BLaER1 (cell line): ENCODE data around the gene MAGEB10.
"Not testable (repeated sequence)": the region's sequence is repeated elsewhere in the genome, so short reads cannot be mapped to it uniquely, and the experiment has no call there.

ENCODE experiments used
- H3K27ac ChIP-seq: shearing (Covaris generic); formaldehyde crosslinking; 2 replicates; pipeline ENCODE4 v1.8.1; 2022
- H3K27me3 ChIP-seq: shearing (Covaris generic); formaldehyde crosslinking; 2 replicates; pipeline ENCODE4 v1.8.1; 2022
- H3K36me3 ChIP-seq: shearing (Covaris generic); formaldehyde crosslinking; 2 replicates; pipeline ENCODE4 v1.8.1; 2022
- H3K4me1 ChIP-seq: shearing (Covaris generic); formaldehyde crosslinking; 2 replicates; pipeline ENCODE4 v1.8.1; 2022
- H3K4me2 ChIP-seq: shearing (Covaris generic); formaldehyde crosslinking; 2 replicates; pipeline ENCODE4 v1.8.1; 2022
- H3K4me3 ChIP-seq: shearing (Covaris generic); formaldehyde crosslinking; 2 replicates; pipeline ENCODE4 v1.8.1; 2022
- H3K9ac ChIP-seq: shearing (Covaris generic); formaldehyde crosslinking; 2 replicates; pipeline ENCODE4 v1.8.1; 2022
- H3K9me3 ChIP-seq: shearing (Covaris generic); formaldehyde crosslinking; 2 replicates; pipeline ENCODE4 v1.8.1; 2022
- H4K20me1 ChIP-seq: shearing (Covaris generic); formaldehyde crosslinking; 2 replicates; pipeline ENCODE4 v1.8.1; 2022
- Cebpa-rat ChIP-seq: shearing (Covaris generic); IDR thresholded peaks from 2 replicates; pipeline ENCODE4 v1.8.1; 2022

MAGEB10 gene, protein sequence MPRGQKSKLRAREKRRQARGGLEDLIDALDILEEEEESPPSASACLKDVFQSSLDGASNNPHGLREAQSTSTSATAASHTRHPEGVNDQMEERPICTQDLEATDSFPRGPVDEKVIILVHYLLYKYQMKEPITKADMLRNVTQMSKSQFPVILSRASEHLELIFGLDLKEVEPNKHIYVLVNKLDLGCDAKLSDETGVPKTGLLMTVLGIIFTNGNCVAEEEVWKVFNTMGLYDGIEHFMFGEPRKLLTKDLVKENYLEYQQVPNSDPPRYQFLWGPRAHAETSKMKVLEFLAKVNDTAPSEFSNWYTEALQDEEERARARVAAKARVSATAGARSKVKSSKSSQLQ

DNA sequence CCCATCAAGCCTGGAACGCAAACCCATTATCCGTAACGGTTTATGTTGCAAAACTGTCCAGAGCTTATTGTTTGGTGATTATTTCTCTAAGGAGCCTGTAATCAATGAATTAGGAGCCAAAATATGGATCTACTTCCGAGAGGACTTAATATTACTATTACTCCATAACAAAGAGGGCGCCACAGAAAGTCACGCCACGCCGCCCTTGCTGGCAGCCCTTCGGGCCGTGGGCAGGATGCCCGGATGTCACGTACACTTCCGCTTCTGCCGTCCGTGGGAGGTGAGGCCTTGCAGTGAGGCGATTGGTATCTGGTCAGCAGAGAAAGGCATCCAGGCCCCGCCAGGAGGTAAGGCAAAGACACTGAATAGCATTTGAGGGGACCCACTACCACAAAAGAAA lies at the start of gene MAGEB10:
Gene MAGEB10 (plus strand): TSS at position 301 of the 400 bp plus-strand sequence. CDS start 13,317 bp downstream, outside the sequence.
- Histone ChIP-seq H3K4me3 (no peak within 1 kb of the TSS), H4K20me1 (no peaks in the 10 kb centered on the region; the same call in 1 of the 2 replicates), H3K27ac (no peak within 1 kb of the TSS), H3K9me3 (peaks cover 18% of the 10 kb centered on the region), H3K27me3 (peaks cover 41% of the 10 kb centered on the region), H3K4me2 (no peak within 1 kb of the TSS), H3K4me1 (no peaks in the 10 kb centered on the region), H3K9ac (no peak within 1 kb of the TSS), H3K36me3 (no peaks in the 10 kb centered on the region)
- TF ChIP-seq Cebpa-rat, result no peak

DNA sequence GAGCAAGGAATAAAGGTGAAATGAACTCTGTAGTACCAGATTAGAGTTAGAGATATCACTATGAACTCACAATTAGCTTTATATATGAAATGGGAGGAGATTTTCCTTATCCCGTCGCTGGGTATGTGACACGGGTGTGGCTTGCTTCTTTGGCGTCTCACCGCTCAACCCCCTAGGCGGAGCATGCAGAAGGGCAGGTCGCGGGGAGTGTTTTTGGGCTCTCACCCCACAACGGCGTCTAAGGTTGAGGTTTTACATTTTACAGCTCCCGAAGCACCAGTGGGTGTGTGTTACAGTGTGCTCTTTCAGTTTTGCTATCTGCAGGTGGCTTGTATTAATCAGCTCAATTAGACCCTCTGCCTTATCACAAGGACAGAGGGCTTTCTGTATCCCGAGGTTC lies 42.1 kb upstream of the MAGEB10 start:
- H3K9me3 ChIP-seq, result no peaks in the 10 kb centered on the region; the same call in 1 of the 2 replicates
- no peaks in the 10 kb centered on the region; the same call in 1 of the 2 replicates for H4K20me1 ChIP-seq
- H3K4me3 ChIP-seq, result no peak overlapping the region
- peaks cover 56% of the 10 kb centered on the region for H3K27me3 ChIP-seq
- H3K27ac ChIP-seq, result no peak overlapping the region
- H3K9ac ChIP-seq, result no peak overlapping the region
- no peak for TF ChIP-seq Cebpa-rat
- H3K4me2 ChIP-seq, result no peak overlapping the region
- H3K4me1 ChIP-seq, result no peaks in the 10 kb centered on the region
- no peaks in the 10 kb centered on the region for H3K36me3 ChIP-seq

DNA sequence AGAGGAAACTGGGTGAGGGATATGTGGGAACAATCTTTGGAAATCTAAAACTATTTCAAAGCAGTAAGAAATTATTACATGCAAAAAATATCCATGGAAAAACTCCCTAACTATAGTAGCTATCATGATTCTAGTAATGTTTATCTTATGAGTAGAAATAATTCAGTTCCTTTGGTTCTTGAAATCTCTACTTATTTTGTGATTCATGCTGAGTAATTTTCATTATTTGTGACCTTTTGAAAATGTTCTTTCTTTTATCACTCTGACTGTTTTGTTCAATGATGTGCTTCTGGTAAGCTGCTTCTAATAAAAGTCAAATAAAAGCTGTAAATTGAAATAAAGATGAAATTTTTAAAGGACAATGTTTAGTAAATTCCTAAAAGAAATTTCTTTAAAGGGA lies 40.4 kb upstream of the MAGEB10 start:
- H3K4me3 ChIP-seq, result no peak overlapping the region
- no peaks in the 10 kb centered on the region for H3K36me3 ChIP-seq
- H3K9me3 ChIP-seq, result no peaks in the 10 kb centered on the region; the same call in 1 of the 2 replicates
- no peak overlapping the region for H3K4me2 ChIP-seq
- no peak overlapping the region for H3K27ac ChIP-seq
- H3K9ac ChIP-seq, result no peak overlapping the region
- H4K20me1 ChIP-seq, result no peaks in the 10 kb centered on the region; the same call in 1 of the 2 replicates
- no peak for TF ChIP-seq Cebpa-rat
- H3K27me3 ChIP-seq, result peaks cover 69% of the 10 kb centered on the region
- H3K4me1 ChIP-seq, result no peaks in the 10 kb centered on the region

DNA sequence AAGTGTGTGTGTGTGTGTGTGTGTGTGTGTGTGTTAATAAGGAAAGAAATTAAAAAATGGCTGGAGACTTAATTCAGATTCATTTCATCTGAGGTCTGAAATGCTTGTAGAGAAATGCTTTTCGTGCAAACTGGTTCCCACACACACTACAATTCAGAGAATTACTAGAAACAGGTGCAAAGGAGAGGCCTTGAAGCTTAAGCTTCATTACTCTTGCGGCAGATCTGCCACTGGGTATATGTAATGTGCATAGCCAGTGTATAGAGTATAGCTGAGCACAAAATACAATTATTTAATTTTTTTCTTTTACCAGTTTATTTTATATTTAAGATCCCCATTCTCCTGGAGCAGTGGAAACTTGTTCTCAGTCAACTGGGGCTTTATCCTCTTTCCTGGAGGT lies 31.8 kb upstream of the MAGEB10 start:
- Histone ChIP-seq H3K36me3 (no peaks in the 10 kb centered on the region), H3K27ac (no peak overlapping the region), H3K4me1 (no peaks in the 10 kb centered on the region), H3K27me3 (peaks cover 86% of the 10 kb centered on the region), H3K9ac (no peak overlapping the region), H3K9me3 (no peaks in the 10 kb centered on the region), H3K4me3 (no peak overlapping the region), H3K4me2 (no peak overlapping the region), H4K20me1 (no peaks in the 10 kb centered on the region)
- no peak for TF ChIP-seq Cebpa-rat

DNA sequence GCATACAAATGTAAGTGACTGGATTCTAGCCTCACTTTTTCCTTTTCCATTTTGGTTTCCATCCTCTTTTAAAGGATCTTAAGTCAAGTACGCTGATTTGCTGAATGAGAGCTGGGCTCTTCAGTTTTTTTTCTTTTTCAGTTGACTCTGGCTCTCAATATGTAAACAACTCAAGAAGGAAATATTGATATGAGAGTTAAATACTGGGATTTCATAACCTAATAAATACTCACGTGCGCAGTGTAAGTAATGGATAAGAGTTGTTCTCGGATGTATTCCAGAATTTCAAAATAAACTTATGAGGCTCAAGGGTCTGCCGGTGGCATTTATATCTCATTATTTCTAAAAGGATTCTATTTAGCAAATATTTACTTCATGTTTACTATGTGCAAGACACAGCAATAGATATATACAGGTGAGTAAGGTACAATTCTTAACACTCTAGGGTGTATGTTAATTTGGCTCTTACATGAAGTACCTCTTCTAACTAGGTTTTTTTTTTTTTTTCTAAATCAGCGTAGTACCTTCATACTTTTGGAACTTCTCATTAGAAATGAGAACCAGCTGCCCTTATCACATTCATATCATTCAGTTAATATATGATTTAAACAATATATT lies 11.0 kb upstream of the MAGEB10 start:
- H3K4me1 ChIP-seq, result no peaks in the 10 kb centered on the region
- no peaks in the 10 kb centered on the region for H3K9me3 ChIP-seq
- H3K36me3 ChIP-seq, result no peaks in the 10 kb centered on the region
- no peak overlapping the region for H3K4me3 ChIP-seq
- H3K9ac ChIP-seq, result no peak overlapping the region
- H3K27ac ChIP-seq, result no peak overlapping the region
- H3K27me3 ChIP-seq, result peaks cover 41% of the 10 kb centered on the region
- no peak overlapping the region for H3K4me2 ChIP-seq
- TF ChIP-seq Cebpa-rat, result no peak
- no peaks in the 10 kb centered on the region for H4K20me1 ChIP-seq

DNA sequence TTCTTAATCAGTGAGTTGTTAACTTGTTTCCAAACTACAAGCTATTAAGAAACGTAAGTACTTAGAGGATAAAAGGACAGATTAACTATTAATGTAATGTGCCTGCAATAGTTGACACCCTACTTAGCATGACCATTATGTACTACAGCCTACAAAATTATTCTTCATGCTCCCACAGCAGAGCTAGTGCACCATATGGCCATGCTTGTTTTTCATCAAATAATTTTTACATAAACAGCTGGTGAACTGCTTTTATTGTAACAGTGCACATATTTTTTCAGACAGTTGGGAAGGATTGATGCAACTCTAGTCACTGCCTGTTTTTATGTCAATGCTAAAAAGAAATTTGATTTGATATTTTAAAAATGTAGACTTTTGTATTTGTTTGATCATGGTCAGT lies 10.2 kb upstream of the MAGEB10 start:
- no peak for TF ChIP-seq Cebpa-rat
- H3K27ac ChIP-seq, result no peak overlapping the region
- no peak overlapping the region for H3K9ac ChIP-seq
- H3K36me3 ChIP-seq, result no peaks in the 10 kb centered on the region
- no peaks in the 10 kb centered on the region for H3K9me3 ChIP-seq
- H3K4me1 ChIP-seq, result no peaks in the 10 kb centered on the region
- no peaks in the 10 kb centered on the region for H4K20me1 ChIP-seq
- H3K4me3 ChIP-seq, result no peak overlapping the region
- H3K27me3 ChIP-seq, result peaks cover 35% of the 10 kb centered on the region
- no peak overlapping the region for H3K4me2 ChIP-seq

DNA sequence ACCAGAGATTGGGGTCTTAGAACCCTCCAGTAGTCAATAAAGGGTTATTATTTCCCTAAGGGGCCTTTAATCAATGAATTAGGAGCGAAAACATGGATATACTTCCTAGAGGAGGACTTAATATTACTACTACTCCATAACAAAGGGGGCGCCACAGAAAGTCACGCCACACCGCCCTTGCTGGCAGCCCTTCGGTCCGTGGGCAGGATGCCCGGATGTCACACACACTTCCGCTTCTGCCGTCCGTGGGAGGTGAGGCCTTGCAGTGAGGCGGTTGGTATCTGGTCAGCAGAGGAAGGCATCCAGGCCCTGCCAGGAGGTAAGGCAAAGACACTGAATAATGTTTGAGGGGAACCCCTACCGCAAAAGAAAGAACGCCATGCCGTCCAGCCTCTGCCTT lies 436 bp downstream of the MAGEB10 start:
- no peak overlapping the region for H3K4me3 ChIP-seq
- H3K27me3 ChIP-seq, result peaks cover 38% of the 10 kb centered on the region
- no peaks in the 10 kb centered on the region for H3K4me1 ChIP-seq
- H3K9me3 ChIP-seq, result peaks cover 18% of the 10 kb centered on the region
- no peaks in the 10 kb centered on the region; the same call in 1 of the 2 replicates for H4K20me1 ChIP-seq
- H3K9ac ChIP-seq, result no peak overlapping the region
- TF ChIP-seq Cebpa-rat, result no peak
- H3K27ac ChIP-seq, result no peak overlapping the region
- no peak overlapping the region for H3K4me2 ChIP-seq
- H3K36me3 ChIP-seq, result no peaks in the 10 kb centered on the region

DNA sequence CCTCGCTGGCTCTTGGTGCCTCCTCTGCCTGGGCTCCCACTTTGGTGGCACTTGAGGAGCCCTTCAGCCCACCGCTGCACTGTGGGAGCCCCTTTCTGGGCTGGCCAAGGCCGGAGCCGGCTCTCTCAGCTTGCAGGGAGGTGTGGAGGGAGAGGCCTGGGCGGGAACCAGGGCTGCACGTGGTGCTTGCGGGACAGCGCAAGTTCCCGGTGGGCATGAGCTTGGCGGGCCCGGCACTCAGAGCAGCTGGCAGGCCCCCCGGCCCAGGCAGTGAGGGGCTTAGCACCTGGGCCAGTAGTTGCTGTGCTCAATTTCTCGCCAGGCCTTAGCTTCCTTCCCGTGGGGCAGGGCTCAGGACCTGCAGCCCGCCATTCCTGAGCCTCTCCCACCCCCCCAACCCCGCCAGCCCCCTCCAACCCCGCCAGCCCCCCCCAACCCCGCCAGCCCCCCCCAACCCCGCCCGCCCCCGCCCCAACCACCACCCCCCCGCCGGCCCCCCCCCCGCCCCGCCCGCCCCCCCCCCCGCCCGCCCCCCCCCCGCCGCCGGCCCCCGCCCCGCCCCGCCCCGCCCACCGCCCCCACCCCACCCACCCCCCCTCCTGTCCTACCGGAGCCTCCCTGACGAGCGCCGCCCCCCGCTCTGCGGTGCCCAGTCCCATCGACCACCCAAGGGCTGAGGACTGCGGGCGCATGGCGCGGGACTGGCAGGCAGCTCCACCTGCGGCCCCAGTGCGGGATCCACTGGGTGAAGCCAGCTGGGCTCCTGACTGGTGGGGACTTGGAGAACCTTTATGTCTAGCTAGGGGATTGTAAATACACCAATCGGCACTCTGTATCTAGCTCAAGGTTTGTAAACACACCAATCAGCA lies 1.4 kb downstream of the MAGEB10 start:
- H3K4me1 ChIP-seq, H3K9ac ChIP-seq, H3K4me3 ChIP-seq, H3K27ac ChIP-seq, H4K20me1 ChIP-seq, H3K4me2 ChIP-seq, H3K36me3 ChIP-seq: not testable (repeated sequence)
- peaks cover 18% of the 10 kb centered on the region for H3K9me3 ChIP-seq
- peaks cover 40% of the 10 kb centered on the region for H3K27me3 ChIP-seq

DNA sequence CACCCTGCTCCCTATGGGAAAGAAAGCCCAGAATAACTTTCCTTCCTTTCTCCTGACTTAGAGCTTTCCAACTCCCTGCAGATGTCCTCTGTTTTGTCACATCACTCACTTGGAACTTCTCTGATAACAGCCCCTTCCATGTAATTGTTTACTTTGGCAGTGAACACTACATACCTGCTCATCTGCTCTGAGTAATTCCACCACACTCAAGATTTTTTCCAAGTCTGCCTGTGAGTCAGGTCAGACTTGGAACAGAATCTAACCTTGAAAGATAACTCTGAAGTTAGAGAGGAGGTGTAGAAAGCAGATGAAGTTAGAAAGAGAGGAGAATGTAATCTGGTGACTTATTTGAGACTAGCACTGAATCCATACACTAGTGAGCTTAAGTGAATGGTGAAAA lies 7.4 kb downstream of the MAGEB10 start:
- Histone ChIP-seq H3K9me3 (no peaks in the 10 kb centered on the region; the same call in 1 of the 2 replicates), H3K27ac (no peak overlapping the region), H3K27me3 (peaks cover 90% of the 10 kb centered on the region), H3K4me1 (no peaks in the 10 kb centered on the region), H3K4me3 (no peak overlapping the region), H3K4me2 (no peak overlapping the region), H3K36me3 (no peaks in the 10 kb centered on the region), H4K20me1 (no peaks in the 10 kb centered on the region; the same call in 1 of the 2 replicates), H3K9ac (no peak overlapping the region)
- no peak for TF ChIP-seq Cebpa-rat

DNA sequence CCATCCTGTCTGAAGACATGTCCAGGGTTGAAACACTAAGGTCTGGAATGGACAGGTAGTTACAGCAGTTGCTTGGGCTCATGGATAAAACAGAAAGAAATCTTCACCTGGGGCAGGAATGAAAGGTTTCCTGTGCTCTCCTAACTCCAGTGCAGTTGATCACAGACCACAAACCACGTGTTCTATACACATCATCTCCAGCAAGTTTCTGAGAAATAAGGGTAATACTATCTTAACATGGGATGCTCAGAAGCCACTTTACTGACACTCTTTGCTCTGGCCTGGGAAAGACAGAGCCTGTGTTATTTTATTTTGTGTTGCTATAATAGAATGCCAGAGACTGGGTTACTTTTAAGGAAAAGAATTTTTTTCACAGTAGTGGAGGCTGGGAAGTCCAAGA lies 16.0 kb downstream of the MAGEB10 start:
- peaks cover 94% of the 10 kb centered on the region for H3K27me3 ChIP-seq
- H3K36me3 ChIP-seq, result no peaks in the 10 kb centered on the region
- H3K4me3 ChIP-seq, result no peak overlapping the region
- TF ChIP-seq Cebpa-rat, result no peak
- H4K20me1 ChIP-seq, result no peaks in the 10 kb centered on the region
- no peaks in the 10 kb centered on the region for H3K9me3 ChIP-seq
- H3K9ac ChIP-seq, result no peak overlapping the region
- no peaks in the 10 kb centered on the region for H3K4me1 ChIP-seq
- H3K27ac ChIP-seq, result no peak overlapping the region
- no peak overlapping the region for H3K4me2 ChIP-seq
